GM12878 (cell line): Measurements from ENCODE around the gene POLR1A. TPM values are rescaled to one million over a fixed set of nuclear protein-coding genes. Genes with fewer than 3 reads are reported as not detected.

Source experiments
- ATF3 ChIP-seq: IDR thresholded peaks from 2 replicates; pipeline ENCODE4 v1.6.1; 2011; ENCODE audit warnings: low read depth, mild to moderate bottlenecking, low read length, moderate library complexity, borderline replicate concordance; ENCODE audit errors: extremely low read depth
- ATF7 ChIP-seq: fragments of 450-650 bp; IDR thresholded peaks from 2 replicates; pipeline ENCODE4 v1.6.1; 2016; ENCODE audit warnings: low read depth, mild to moderate bottlenecking
- BCL11A ChIP-seq: IDR thresholded peaks from 2 replicates; pipeline ENCODE4 v1.6.1; 2011; ENCODE audit warnings: low read depth, low read length
- BCL3 ChIP-seq: IDR thresholded peaks from 2 replicates; pipeline ENCODE4 v1.6.1; 2011; ENCODE audit warnings: borderline replicate concordance, low read depth, mild to moderate bottlenecking, moderate library complexity, low read length; ENCODE audit not compliant: insufficient read depth, poor library complexity, severe bottlenecking
- KLF5 ChIP-seq: fragments of 450-650 bp; IDR thresholded peaks from 2 replicates; pipeline ENCODE4 v1.6.1; 2014; ENCODE audit warnings: mild to moderate bottlenecking; ENCODE audit not compliant: partially characterized antibody
- LARP7 ChIP-seq: fragments of 450-650 bp; IDR thresholded peaks from 2 replicates; pipeline ENCODE4 v1.6.1; 2017; ENCODE audit warnings: mild to moderate bottlenecking
- MTA3 ChIP-seq: IDR thresholded peaks from 2 replicates; pipeline ENCODE4 v1.6.1; 2012; ENCODE audit warnings: low read length, inconsistent platforms, borderline replicate concordance
- MYB ChIP-seq: fragments of 150-350 bp; IDR thresholded peaks from 2 replicates; pipeline ENCODE4 v1.6.1; 2014; ENCODE audit warnings: mild to moderate bottlenecking, low read depth, low read length, borderline replicate concordance
- NBN ChIP-seq: fragments of 450-650 bp; IDR thresholded peaks from 2 replicates; pipeline ENCODE4 v1.6.1; 2016
- NFIC ChIP-seq: IDR thresholded peaks from 2 replicates; pipeline ENCODE4 v1.6.1; 2012; ENCODE audit warnings: low read depth, mild to moderate bottlenecking, inconsistent platforms, low read length, moderate library complexity
- NFYB ChIP-seq: IDR thresholded peaks from 2 replicates; pipeline ENCODE4 v1.6.1; 2011; ENCODE audit warnings: low read depth, mild to moderate bottlenecking, low read length, improper control_type of control experiment, moderate library complexity; ENCODE audit not compliant: insufficient read depth
- PRDM15 ChIP-seq: fragments of 450-650 bp; formaldehyde crosslinking; IDR thresholded peaks from 2 replicates; pipeline ENCODE4 v1.4.0; 2020; ENCODE audit warnings: mild to moderate bottlenecking, moderate library complexity
- RAD51 ChIP-seq: fragments of 450-650 bp; IDR thresholded peaks from 2 replicates; pipeline ENCODE4 v1.6.1; 2016; ENCODE audit warnings: moderate library complexity, mild to moderate bottlenecking, inconsistent platforms
- SIN3A ChIP-seq: IDR thresholded peaks from 2 replicates; pipeline ENCODE4 v1.6.1; 2012; ENCODE audit warnings: low read depth, low read length, improper control_type of control experiment
- SP1 ChIP-seq: IDR thresholded peaks from one replicate; pipeline ENCODE4 v1.6.1; 2011; ENCODE audit warnings: low read depth, low read length
- SPI1 ChIP-seq: IDR thresholded peaks from 2 replicates; pipeline ENCODE4 v1.6.1; 2011; ENCODE audit warnings: low read depth, mild to moderate bottlenecking, low read length, moderate library complexity, borderline replicate concordance; ENCODE audit not compliant: insufficient read depth
- SREBF1 ChIP-seq: IDR thresholded peaks from 2 replicates; pipeline ENCODE4 v1.6.1; 2012; ENCODE audit warnings: mild to moderate bottlenecking, low read length
- TAF1 ChIP-seq: IDR thresholded peaks from 2 replicates; pipeline ENCODE4 v1.6.1; 2011; ENCODE audit warnings: mild to moderate bottlenecking, low read depth, low read length, borderline replicate concordance
- USF2 ChIP-seq: IDR thresholded peaks from 2 replicates; pipeline ENCODE4 v1.6.1; 2011; ENCODE audit warnings: low read depth, low read length, improper control_type of control experiment, borderline replicate concordance
- ZBTB11 ChIP-seq: fragments of 450-650 bp; formaldehyde crosslinking; IDR thresholded peaks from 2 replicates; pipeline ENCODE4 v1.5.0; 2022; ENCODE audit warnings: mild to moderate bottlenecking, missing genetic modification characterization
- polyA plus RNA-seq, 11 experiments: library from polyadenylated mRNA; depleted of rRNA in 4 of 11; unstranded in 6 of 11; stranded (reverse) in 5 of 11; fragments of >200 nt; fragmentation: Nextera tagmentation in 4 of 11; fragmentation: Illumina TruSeq in 1 of 11; extraction: Ambion mirVana in 4 of 11; extraction: Trizol in 1 of 11; gene quantifications; 1 replicate in 1 of 11; 2 replicates in 10 of 11; pipeline versions ENCODE4 v1.2.1 to v1.2.3, GENCODE V29; 2011 to 2016; ENCODE audit warnings: inconsistent platforms in 2 of 11, missing spikeins in 2 of 11, low read depth in 1 of 11
- total RNA-seq, 4 experiments: library from RNA; depleted of rRNA in 3 of 4; stranded (reverse); fragments of >200 nt in 3 of 4; fragmentation: Illumina TruSeq in 1 of 4; extraction: Trizol in 1 of 4; gene quantifications; 2 replicates each; pipeline versions ENCODE4 v1.2.1 to v1.2.3, GENCODE V29; 2013 to 2021

The POLR1A gene
- total and polyA plus RNA-seq, 10 of the 15 experiments (the other 5 are each of a cell fraction or from before 2014, with no cell fraction given) = 2.1 to 53.9 (median 17.8) TPM

GRCh38 chr2:86079981-86080911 lies 25.4 kb downstream of the POLR1A start (continued):
- TF ChIP-seq ATF3 (no peak), RAD51 (peak; percentile 75), NBN (0 out of 2 replicates have a peak, but pooled peaks have one; percentile 59), PRDM15 (CRISPR knock-in tag) (no peak), NFIC (no peak), SREBF1 (no peak), SPI1 (peak; percentile 64), ATF7 (peak; percentile 47), SP1 (no peak), MYB (no peak), SIN3A (peak; percentile 37; the same call in 1 of the 2 replicates), NFYB (no peak), USF2 (no peak), BCL11A (0 out of 2 replicates have a peak, but pooled peaks have one; percentile 4), TAF1 (no peak), MTA3 (no peak), LARP7 (no peak), BCL3 (no peak), ZBTB11 (no peak), KLF5 (no peak)
